Hippocampal formation (tissue), 2 donors: ENCODE results near the gene SND1.

Experiments used
- DNase-seq, 2 donors: peaks; one replicate each; lab custom pipeline; 2025; lab: John Stamatoyannopoulos, UW

SND1 gene

GRCh38 chr7:127730658-127731276, 78.8 kb downstream of the SND1 start:
- DNase-seq, result no peak

- DNase-seq, result no peak
Observed at GRCh38 chr7:127731431-127732080, 79.6 kb downstream of the SND1 start.

GRCh38 chr7:127732306-127732705, 80.3 kb downstream of the SND1 start:
- no peak for DNase-seq

GRCh38 chr7:127733986-127734385, 82.0 kb downstream of the SND1 start:
- DNase-seq, result no peak

GRCh38 chr7:127736511-127736910, 84.5 kb downstream of the SND1 start:
- DNase-seq, result no peak

- no peak for DNase-seq
Observed at GRCh38 chr7:127738859-127739258, 86.9 kb downstream of the SND1 start.

- no peak for DNase-seq
Observed at GRCh38 chr7:127741764-127742375, 89.9 kb downstream of the SND1 start.

GRCh38 chr7:127745445-127745844, 93.5 kb downstream of the SND1 start:
- no peak for DNase-seq

GRCh38 chr7:127751062-127751461, 99.1 kb downstream of the SND1 start:
- no peak for DNase-seq

GRCh38 chr7:127751490-127752448, 99.8 kb downstream of the SND1 start:
- DNase-seq, result no peak

- no peak for DNase-seq
Observed at GRCh38 chr7:127752829-127753228, 100.8 kb downstream of the SND1 start.

- DNase-seq, result no peak
Observed at GRCh38 chr7:127754457-127754856, 102.5 kb downstream of the SND1 start.

GRCh38 chr7:127755521-127755920, 103.5 kb downstream of the SND1 start:
- DNase-seq, result peak in 1 of 2 donors; percentile 10

- DNase-seq, result no peak
Observed at GRCh38 chr7:127755965-127756364, 104.0 kb downstream of the SND1 start.

- no peak for DNase-seq
Observed at GRCh38 chr7:127758105-127758504, 106.1 kb downstream of the SND1 start.

- no peak for DNase-seq
Observed at GRCh38 chr7:127758845-127759244, 106.9 kb downstream of the SND1 start.

GRCh38 chr7:127759945-127760421, 108.0 kb downstream of the SND1 start:
- DNase-seq, result no peak

GRCh38 chr7:127760436-127761031, 108.5 kb downstream of the SND1 start:
- DNase-seq, result no peak

GRCh38 chr7:127761196-127761595, 109.2 kb downstream of the SND1 start:
- DNase-seq, result no peak

- DNase-seq, result no peak
Observed at GRCh38 chr7:127764681-127765080, 112.7 kb downstream of the SND1 start.

- DNase-seq, result no peak
Observed at GRCh38 chr7:127765150-127765549, 113.2 kb downstream of the SND1 start.
